HG03558 (cell line): Measurements from ENCODE around the gene ABCA7.

Experiments
- ATAC-seq: cut with Tn5 transposase; IDR thresholded peaks from one replicate; pipeline ENCODE4 v1.9.1; 2021; ENCODE audit warnings: moderate number of reproducible peaks; ENCODE audit not compliant: unreplicated experiment; ENCODE audit errors: extremely low read depth

ABCA7 gene

GRCh38 chr19:1082928-1083816, 43.3 kb downstream of the ABCA7 start:
- no peak for ATAC-seq

DNA sequence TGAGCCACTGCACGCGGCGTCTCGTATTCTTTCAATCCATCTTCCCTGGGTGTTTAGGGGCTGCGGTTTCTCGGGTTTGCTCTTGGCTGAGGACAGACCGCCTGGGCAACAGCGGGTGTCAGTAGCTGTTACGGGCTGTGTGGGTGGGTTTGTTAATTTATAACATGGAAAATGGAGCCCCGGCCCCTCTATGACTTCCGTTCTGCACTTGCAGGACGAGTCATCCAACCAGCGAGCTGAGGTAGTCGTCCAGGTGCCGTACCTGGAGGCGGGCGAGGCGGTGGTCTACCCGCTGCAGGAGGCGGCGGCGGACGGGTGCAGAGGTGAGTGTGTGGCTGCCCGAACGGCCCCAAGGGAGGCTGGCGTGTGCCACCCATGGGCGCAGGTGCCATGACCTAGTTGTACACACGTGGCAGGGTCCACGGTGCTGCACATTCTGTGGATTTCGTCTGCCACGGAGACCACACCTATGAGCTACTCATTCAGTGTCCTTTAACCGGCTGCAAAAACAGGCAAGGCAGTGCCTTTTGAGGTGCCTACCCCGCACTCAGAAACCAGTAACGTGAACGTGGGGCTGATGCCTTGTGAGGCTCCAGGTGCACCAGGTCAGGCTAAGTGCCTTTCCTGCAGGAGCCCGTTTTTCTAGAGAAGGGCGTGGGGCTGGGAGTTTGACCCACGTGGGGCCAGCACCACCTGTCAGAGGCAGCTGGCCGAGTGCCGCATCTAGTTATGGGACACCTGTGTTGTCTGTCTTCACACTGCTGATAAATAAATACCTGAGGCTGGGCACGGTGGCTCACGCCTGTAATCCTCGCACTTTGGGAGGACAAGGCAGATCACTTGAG, 44.3 kb downstream of the ABCA7 start:
- ATAC-seq = no peak

DNA sequence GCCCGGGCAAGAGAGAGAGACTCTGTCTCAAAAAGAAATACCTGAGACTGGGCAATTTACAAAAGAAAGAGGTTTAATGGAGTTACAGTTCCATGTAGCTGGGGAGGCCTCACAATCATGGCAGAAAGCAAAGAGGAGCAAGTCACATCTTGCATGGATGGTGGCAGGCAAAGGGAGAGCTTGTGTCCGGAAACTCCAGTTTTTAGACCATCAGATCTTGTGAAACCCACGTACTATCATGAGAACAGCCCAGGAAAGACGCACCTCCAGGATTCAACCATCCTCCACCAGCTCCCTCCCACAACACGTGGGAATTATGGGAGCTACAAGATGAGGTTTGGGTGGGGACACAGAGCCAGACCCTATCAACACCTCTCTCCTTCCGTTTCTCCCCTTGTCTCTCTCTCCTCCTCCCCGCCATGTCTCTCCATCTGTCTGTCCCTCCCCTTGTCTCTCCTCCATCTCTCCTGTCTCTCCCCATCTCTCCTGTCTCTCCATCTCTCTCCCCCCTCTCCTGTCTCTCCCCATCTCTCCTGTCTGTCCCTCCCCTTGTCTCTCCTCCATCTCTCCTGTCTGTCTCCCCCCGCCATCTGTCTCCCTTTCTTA, 45.2 kb downstream of the ABCA7 start:
- no peak for ATAC-seq

GRCh38 chr19:1085676-1086442, 46.0 kb downstream of the ABCA7 start:
- ATAC-seq = no peak

DNA sequence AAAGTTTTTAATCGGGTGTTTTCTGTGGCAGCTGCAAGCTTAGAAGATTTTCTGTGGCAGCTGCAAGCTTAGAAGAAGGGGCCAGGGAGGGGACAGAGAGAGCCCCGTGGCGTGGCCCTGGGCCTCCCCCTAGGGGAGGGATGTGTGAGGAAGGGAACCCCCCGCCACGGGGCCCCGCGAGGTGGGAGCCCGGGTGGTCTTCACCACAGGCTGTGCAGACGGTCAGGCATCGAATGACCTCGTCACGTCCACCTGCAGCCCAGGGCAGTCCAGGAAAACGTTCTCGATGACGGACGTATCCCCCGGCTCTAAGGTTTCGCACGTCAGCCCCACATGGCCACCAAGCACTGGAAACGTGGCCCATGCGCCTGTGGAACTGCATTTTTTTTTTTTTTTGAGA, 46.7 kb downstream of the ABCA7 start:
- ATAC-seq = no peak

DNA sequence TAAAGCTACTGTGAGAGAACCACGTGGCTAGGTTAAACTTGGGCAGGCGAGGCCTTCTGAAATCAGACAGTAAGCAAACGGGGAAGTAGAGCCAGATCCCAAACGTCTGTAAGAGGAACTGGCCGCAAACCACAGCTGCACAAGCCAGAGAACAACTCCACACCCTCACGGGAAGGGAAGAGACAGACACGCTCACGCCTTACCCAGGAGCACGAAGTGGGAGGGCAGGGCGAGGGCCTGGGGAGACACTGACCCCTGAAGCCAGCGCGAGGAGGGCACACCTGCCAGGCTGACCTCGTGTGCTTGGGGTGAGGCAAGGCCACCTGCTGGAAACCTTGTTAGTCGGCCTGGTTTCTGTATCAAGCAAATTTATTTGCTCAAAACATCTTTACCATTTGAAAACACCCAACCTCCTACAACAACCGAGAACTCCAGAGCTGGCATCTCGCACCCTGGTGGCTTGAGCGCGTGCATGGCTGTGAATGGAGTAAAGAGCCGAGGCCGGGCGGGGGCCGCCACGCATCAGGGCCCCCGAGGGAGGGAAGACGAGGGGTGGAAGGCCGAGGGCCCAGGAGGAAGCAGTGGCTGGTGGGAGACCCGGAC, 48.0 kb downstream of the ABCA7 start:
- no peak for ATAC-seq

DNA sequence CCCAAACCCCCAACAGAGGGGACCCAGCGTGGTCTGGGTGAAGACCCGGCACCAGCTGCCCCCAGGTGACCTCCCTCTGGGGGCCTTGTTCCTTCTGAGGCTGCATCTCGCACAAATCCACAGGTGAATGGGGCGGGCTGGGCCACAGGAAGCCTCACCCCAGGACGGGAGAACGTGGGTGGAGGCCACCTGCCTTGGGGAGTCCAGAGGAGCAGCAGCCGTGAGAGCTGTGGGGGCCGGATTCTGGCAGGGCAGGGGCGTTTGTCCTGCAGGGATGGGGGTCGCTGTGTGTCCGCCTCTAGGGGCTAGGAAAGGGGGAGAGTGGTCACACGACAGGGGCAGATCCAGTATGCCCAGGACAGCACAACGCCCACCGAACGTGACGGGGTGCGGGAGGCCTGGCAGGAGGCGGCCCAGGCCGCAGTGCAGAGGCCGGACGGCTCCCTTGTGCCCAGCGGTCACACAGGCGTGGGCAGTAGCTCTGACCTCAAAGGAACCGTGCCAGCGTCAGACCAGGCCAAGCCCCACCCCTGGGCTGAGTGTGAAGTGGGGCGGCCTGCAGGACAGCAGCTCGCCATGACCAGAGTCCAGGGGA, 48.6 kb downstream of the ABCA7 start:
- no peak for ATAC-seq

- no peak for ATAC-seq
These were observed 49.3 kb downstream of the ABCA7 start for GRCh38 chr19:1089126-1089771.

DNA sequence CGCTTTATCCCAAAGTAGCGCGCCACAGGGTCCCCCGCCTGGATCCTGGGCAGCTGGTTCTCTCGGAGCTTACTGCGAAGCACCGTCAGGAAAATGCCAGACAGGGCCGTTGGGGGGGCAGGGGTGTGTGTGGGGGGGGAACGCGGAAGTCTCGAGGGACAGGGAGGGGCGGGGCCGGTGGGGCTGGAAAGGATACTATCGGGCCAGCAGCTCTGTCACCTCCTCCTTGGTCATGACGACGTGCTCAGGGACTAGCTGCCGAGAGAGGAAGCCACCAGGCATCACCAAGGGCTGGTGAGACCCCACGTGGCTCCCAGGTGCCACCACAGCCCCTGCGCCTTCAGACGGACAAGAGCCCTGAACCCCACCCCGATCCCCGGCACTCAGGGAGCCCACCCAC, 50.0 kb downstream of the ABCA7 start:
- ATAC-seq = no peak

- ATAC-seq = no peak
These were observed 51.0 kb downstream of the ABCA7 start for GRCh38 chr19:1090731-1091543.

GRCh38 chr19:1091544-1092175, 51.8 kb downstream of the ABCA7 start:
- ATAC-seq = no peak

DNA sequence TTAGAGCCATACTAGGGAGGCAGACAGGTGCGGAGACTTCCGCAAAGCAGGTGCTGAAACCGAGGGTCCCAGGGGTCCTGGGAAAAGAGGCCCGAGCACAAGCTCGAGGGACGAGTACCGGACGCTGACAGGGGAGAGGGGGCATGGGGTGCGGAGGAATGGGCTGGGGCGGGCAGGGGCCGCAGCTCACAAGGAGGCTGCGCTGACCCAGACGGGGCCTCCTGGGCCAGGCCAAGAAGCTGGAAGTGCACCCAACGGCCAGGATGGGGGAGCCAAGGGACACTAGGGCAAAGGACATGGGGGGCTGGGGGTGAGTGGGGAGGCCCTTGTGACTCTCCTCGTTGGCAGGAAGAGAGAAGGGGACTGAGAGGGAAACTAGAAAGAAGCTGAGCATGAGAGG, 53.4 kb downstream of the ABCA7 start:
- no peak for ATAC-seq

- no peak for ATAC-seq
These were observed 54.1 kb downstream of the ABCA7 start for GRCh38 chr19:1093811-1094553.

DNA sequence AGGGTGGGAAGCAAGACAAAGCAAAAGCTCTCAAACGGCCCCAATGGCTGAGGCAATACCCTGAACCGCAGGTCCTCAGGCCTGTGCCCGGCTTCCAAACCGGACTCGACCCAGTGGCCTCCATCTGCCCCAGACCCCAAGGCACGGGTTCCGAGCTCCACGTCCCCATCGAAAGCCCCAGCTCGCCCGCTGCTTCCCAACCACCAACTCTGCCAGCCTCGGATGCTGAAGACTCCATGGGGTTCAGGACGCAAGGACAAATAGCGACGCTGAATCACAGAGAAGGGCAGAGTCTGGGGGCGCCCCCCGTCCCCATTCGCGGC, 54.7 kb downstream of the ABCA7 start:
- no peak for ATAC-seq

DNA sequence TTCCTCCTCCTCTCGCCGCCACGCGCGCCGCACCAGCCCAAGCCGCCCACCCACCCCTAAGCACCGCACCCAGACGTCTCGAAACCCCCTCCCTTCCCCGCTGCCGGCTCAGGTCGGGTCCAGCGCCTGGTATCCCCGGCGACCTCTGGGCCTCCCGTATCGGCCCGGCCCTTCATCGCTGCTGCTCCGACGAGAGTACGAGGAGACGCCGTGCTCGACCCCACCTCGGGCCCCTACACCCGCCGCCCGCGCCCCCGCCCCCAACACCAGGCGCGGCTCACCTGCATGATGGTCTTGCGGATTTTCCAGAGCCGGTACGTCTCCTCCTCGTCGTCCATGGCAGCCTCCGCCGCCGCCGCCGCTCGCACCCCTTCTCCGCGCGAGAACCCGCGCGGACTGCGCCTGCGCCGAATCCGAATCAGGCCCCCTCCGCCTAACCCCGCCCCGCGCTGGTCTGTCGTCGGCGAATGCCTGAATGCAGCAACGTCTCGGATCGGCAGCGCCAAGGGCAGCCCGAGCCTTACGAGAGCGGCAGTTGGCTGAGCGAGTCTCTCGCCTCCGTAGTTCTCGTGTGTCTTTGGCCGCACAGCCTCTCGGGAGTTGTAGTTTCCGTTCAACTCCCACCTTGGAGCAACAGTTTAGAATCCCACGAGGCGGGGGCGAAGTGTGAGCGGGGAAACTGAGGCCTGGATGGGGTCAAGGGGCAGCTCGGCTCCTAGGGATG, 55.2 kb downstream of the ABCA7 start, which contains the start of gene POLR2E:
Gene POLR2E, minus strand, starts transcription at position 398 of the 724 bp plus-strand sequence. Its CDS starts 60 bp downstream, at position 338.
- ATAC-seq = peak; percentile 85

- ATAC-seq = no peak
These were observed 57.9 kb downstream of the ABCA7 start for GRCh38 chr19:1097810-1098176.
